ENCODE measurements around the gene ZFP36L1. TPM values are rescaled to one million over a fixed set of nuclear protein-coding genes. Genes with fewer than 3 reads are reported as not detected.

ZFP36L1 gene
- total and polyA plus RNA-seq, 2 of the 13 experiments (the other 11 are each of a cell fraction or from before 2014, with no cell fraction given), result 7.4 to 10.2 TPM

GRCh38 chr14:68796418-68797101, 3.7 kb upstream of the ZFP36L1 start (continued):
- TF ChIP-seq, protein P1, sequence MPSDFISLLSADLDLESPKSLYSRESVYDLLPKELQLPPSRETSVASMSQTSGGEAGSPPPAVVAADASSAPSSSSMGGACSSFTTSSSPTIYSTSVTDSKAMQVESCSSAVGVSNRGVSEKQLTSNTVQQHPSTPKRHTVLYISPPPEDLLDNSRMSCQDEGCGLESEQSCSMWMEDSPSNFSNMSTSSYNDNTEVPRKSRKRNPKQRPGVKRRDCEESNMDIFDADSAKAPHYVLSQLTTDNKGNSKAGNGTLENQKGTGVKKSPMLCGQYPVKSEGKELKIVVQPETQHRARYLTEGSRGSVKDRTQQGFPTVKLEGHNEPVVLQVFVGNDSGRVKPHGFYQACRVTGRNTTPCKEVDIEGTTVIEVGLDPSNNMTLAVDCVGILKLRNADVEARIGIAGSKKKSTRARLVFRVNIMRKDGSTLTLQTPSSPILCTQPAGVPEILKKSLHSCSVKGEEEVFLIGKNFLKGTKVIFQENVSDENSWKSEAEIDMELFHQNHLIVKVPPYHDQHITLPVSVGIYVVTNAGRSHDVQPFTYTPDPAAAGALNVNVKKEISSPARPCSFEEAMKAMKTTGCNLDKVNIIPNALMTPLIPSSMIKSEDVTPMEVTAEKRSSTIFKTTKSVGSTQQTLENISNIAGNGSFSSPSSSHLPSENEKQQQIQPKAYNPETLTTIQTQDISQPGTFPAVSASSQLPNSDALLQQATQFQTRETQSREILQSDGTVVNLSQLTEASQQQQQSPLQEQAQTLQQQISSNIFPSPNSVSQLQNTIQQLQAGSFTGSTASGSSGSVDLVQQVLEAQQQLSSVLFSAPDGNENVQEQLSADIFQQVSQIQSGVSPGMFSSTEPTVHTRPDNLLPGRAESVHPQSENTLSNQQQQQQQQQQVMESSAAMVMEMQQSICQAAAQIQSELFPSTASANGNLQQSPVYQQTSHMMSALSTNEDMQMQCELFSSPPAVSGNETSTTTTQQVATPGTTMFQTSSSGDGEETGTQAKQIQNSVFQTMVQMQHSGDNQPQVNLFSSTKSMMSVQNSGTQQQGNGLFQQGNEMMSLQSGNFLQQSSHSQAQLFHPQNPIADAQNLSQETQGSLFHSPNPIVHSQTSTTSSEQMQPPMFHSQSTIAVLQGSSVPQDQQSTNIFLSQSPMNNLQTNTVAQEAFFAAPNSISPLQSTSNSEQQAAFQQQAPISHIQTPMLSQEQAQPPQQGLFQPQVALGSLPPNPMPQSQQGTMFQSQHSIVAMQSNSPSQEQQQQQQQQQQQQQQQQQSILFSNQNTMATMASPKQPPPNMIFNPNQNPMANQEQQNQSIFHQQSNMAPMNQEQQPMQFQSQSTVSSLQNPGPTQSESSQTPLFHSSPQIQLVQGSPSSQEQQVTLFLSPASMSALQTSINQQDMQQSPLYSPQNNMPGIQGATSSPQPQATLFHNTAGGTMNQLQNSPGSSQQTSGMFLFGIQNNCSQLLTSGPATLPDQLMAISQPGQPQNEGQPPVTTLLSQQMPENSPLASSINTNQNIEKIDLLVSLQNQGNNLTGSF (CRISPR knock-in tag; IDR thresholded peaks at IDR 0.05), result peak; percentile 76; the same call in 1 of the 2 replicates
- TF ChIP-seq ZNF501 (CRISPR knock-in tag; IDR thresholded peaks at IDR 0.05) (0 out of 2 replicates have a peak, but pooled peaks have one; percentile 13), POLR2AphosphoS2 (IDR thresholded peaks at IDR 0.05; ENCODE audit: low read depth, low read length) (no peak), ARID5B (CRISPR knock-in tag; IDR thresholded peaks at IDR 0.05) (no peak), ZFP1 (CRISPR knock-in tag; IDR thresholded peaks at IDR 0.05) (no peak), TERF1 (CRISPR knock-in tag; IDR thresholded peaks at IDR 0.05) (no peak), ZBTB43 (CRISPR knock-in tag; conservative IDR thresholded peaks at IDR 0.05) (no peak), ZNF550 (CRISPR knock-in tag; IDR thresholded peaks at IDR 0.05; ENCODE audit: borderline replicate concordance) (no peak), ZNF816 (CRISPR knock-in tag; IDR thresholded peaks at IDR 0.05; ENCODE audit: borderline replicate concordance) (peak; percentile 2; the same call in 1 of the 2 replicates), IRX3 (CRISPR knock-in tag; IDR thresholded peaks at IDR 0.05; ENCODE audit: borderline replicate concordance, low read depth) (no peak), KAT7 (CRISPR knock-in tag; IDR thresholded peaks at IDR 0.05; ENCODE audit: borderline replicate concordance) (no peak; the same call in 1 of the 2 replicates), NKX3-1 (CRISPR knock-in tag; IDR thresholded peaks at IDR 0.05) (0 out of 2 replicates have a peak, but pooled peaks have one; percentile 30), ZNF24 (IDR thresholded peaks at IDR 0.05) (peak; percentile 58; the same call in 1 of the 2 replicates), ZNF207 (IDR thresholded peaks at IDR 0.05; ENCODE audit: borderline replicate concordance) (no peak), ZNF235 (CRISPR knock-in tag; IDR thresholded peaks at IDR 0.05; ENCODE audit: borderline replicate concordance) (no peak), RXRA (CRISPR knock-in tag; IDR thresholded peaks at IDR 0.05) (no peak)

All from HepG2 (cell line).